Inferior parietal cortex (tissue), 1 donor: ENCODE results near the gene ABCF3.
"Not testable (repeated sequence)": the region's sequence is repeated elsewhere in the genome, so short reads cannot be mapped to it uniquely, and the experiment has no call there.

ENCODE experiments used
- DNase-seq: peaks from one replicate; pipeline ENCODE4 v3.0.0-alpha.2; 2016; ENCODE audit errors: extremely low spot score

The ABCF3 gene

GRCh38 chr3:184186184-184186901, at the start of gene ABCF3:
Gene ABCF3, plus strand, starts transcription at chr3:184186199. Its CDS starts 9 bp downstream, at chr3:184186208.
- DNase-seq: no peak

GRCh38 chr3:184140436-184140835, 45.6 kb upstream of the ABCF3 start:
- no peak for DNase-seq

- no peak for DNase-seq
Measured at GRCh38 chr3:184142199-184142598, 43.8 kb upstream of the ABCF3 start.

- DNase-seq: no peak
Measured at GRCh38 chr3:184143327-184143726, 42.7 kb upstream of the ABCF3 start.

- DNase-seq: no peak
Measured at GRCh38 chr3:184144505-184144904, 41.5 kb upstream of the ABCF3 start.

GRCh38 chr3:184145111-184145524, 40.9 kb upstream of the ABCF3 start:
- DNase-seq: no peak

GRCh38 chr3:184145751-184146270, 40.2 kb upstream of the ABCF3 start:
- DNase-seq: no peak

- DNase-seq: no peak
Measured at GRCh38 chr3:184148076-184148475, 37.9 kb upstream of the ABCF3 start.

- DNase-seq: no peak
Measured at GRCh38 chr3:184149123-184149522, 36.9 kb upstream of the ABCF3 start.

- not testable (repeated sequence) for DNase-seq
Measured at GRCh38 chr3:184149770-184150169, 36.2 kb upstream of the ABCF3 start.

- peak; percentile 55 for DNase-seq
Measured at GRCh38 chr3:184154885-184155643, 30.9 kb upstream of the ABCF3 start, which contains the start of gene DVL3. Gene DVL3, plus strand, starts transcription at chr3:184155377. Its CDS starts 259 bp downstream, at chr3:184155636.

- no peak for DNase-seq
Measured at GRCh38 chr3:184155644-184156521, 30.1 kb upstream of the ABCF3 start.

- DNase-seq: no peak
Measured at GRCh38 chr3:184156522-184156955, 29.5 kb upstream of the ABCF3 start.

- DNase-seq: no peak
Measured at GRCh38 chr3:184157206-184157605, 28.8 kb upstream of the ABCF3 start.

- DNase-seq: no peak
Measured at GRCh38 chr3:184158404-184158803, 27.6 kb upstream of the ABCF3 start.

GRCh38 chr3:184160456-184160855, 25.5 kb upstream of the ABCF3 start:
- DNase-seq: no peak

- not testable (repeated sequence) for DNase-seq
Measured at GRCh38 chr3:184162571-184163070, 23.4 kb upstream of the ABCF3 start.

GRCh38 chr3:184164648-184165330, 21.2 kb upstream of the ABCF3 start:
- no peak for DNase-seq

- no peak for DNase-seq
Measured at GRCh38 chr3:184165543-184165942, 20.5 kb upstream of the ABCF3 start.

- no peak for DNase-seq
Measured at GRCh38 chr3:184166671-184167070, 19.3 kb upstream of the ABCF3 start.

- no peak for DNase-seq
Measured at GRCh38 chr3:184167786-184168185, 18.2 kb upstream of the ABCF3 start.
